Sigmoid colon (tissue), 7 donors: ENCODE data around the gene LAMC1. TPM values are rescaled to one million over a fixed set of nuclear protein-coding genes. Genes with fewer than 3 reads are reported as not detected.

Source experiments
- DNase-seq: peaks from one replicate; pipeline ENCODE4 v3.0.0-alpha.2; 2019
- H3K27ac ChIP-seq, 4 donors: fragments of 200-600 bp; sonication (generic); one replicate each; pipeline ENCODE4 v1.5.1; 2016 to 2019; ENCODE audit warnings: mild to moderate bottlenecking in 1 of 4
- H3K27me3 ChIP-seq, 3 donors: fragments of 200-600 bp; sonication (generic); one replicate each; pipeline ENCODE4 v1.5.1; 2019; ENCODE audit warnings: mild to moderate bottlenecking in 1 of 3
- H3K36me3 ChIP-seq, 4 donors: fragments of 200-600 bp; sonication (generic); one replicate each; pipeline ENCODE4 v1.5.1; 2016 to 2019
- H3K4me1 ChIP-seq, 4 donors: fragments of 200-600 bp; sonication (generic); one replicate each; pipeline ENCODE4 v1.5.1; 2017 to 2019
- H3K4me3 ChIP-seq, 4 donors: fragments of 200-600 bp; sonication (generic); one replicate each; pipeline ENCODE4 v1.5.1; 2017 to 2019; ENCODE audit warnings: mild to moderate bottlenecking in 2 of 4, moderate library complexity in 1 of 4
- H3K9me3 ChIP-seq, 4 donors: fragments of 200-600 bp in 3 of 4; sonication (generic) in 3 of 4; one replicate each; pipeline versions ENCODE4 v1.5.1 to v1.6.1; 2013 to 2019
- CTCF ChIP-seq, 4 experiments: fragments of 450-650 bp in 3 of 4; fragments of 200-600 bp in 1 of 4; IDR thresholded peaks; one replicate each; pipeline ENCODE4 v1.5.1; 2016 to 2019; ENCODE audit warnings: antibody characterized with exemption in 4 of 4, mild to moderate bottlenecking in 3 of 4, moderate library complexity in 2 of 4
- EP300 ChIP-seq, 4 donors: sonication (generic); formaldehyde crosslinking; IDR thresholded peaks; one replicate each; pipeline ENCODE4 v1.6.1; 2017; ENCODE audit warnings: antibody characterized with exemption in 4 of 4
- POLR2A ChIP-seq, 2 donors: fragments of 450-650 bp; IDR thresholded peaks; one replicate each; pipeline ENCODE4 v1.6.1; 2016; ENCODE audit warnings: antibody characterized with exemption in 2 of 2, mild to moderate bottlenecking in 2 of 2, moderate library complexity in 2 of 2
- POLR2AphosphoS5 ChIP-seq, 4 donors: sonication (generic); formaldehyde crosslinking; IDR thresholded peaks; one replicate each; pipeline ENCODE4 v1.6.1; 2017; ENCODE audit warnings: antibody characterized with exemption in 4 of 4
- WGBS, 2 donors: extraction: QIAGEN DNeasy Blood & Tissue Kit; methylation state at CpG; one replicate each; pipeline ENCODE4 v1.1.7; 2013; 5-methylcytosine and 5-hydroxymethylcytosine counted together
- intact Hi-C: fragments of 100-400 bp; cut with DNase I; formaldehyde crosslinking; loops from one replicate; pipeline ENCODE4 v1.15.1; 2023
- polyA plus RNA-seq, 3 donors: library from polyadenylated mRNA; stranded (reverse); fragments of 200-250 nt; gene quantifications; one replicate each; pipeline ENCODE4 v1.2.3, GENCODE V29; 2013
- total RNA-seq, 4 donors: library from RNA; depleted of rRNA; stranded (reverse); fragments of >200 nt; gene quantifications; one replicate each; pipeline ENCODE4 v1.1.0, GENCODE V29; 2016
- donor health status: healthy with polysubstance abuse.
- donor health status: Bipolar disorder and iron deficiency.
- donor health status: healthy.

The LAMC1 gene
- total and polyA plus RNA-seq, 7 donors: 3.5 to 542 (median 269) TPM

GRCh38 chr1:183019860-183020259 is 3.4 kb upstream of the LAMC1 start:
- H3K27me3 ChIP-seq: no peaks in the 10 kb centered on the region
- no peak for TF ChIP-seq CTCF (IDR thresholded peaks at IDR 0.05)
- TF ChIP-seq POLR2AphosphoS5 (IDR thresholded peaks at IDR 0.05): no peak
- TF ChIP-seq EP300 (IDR thresholded peaks at IDR 0.05): no peak
- no peak for TF ChIP-seq POLR2A (IDR thresholded peaks at IDR 0.05)
- no peaks in the 10 kb centered on the region for H3K36me3 ChIP-seq
- peaks cover 0 to 9% (median 4%) of the 10 kb centered on the region in 4 donors for H3K4me1 ChIP-seq
- intact Hi-C loops: loop anchor here (5.0 kb wide), 3 partner anchors 122 to 292 kb away; no protein-coding TSS in a partner anchor
- no peaks in the 10 kb centered on the region for H3K9me3 ChIP-seq
- DNase-seq: no peak
- peak overlapping the region in 2 of 4 donors; percentile 16 to 100 for H3K27ac ChIP-seq
- no peak overlapping the region for H3K4me3 ChIP-seq
- 19 to 53% methylated on average over 1 of the region's 1 CpG for WGBS, 2 donors

GRCh38 chr1:183021405-183022201 is 1.6 kb upstream of the LAMC1 start:
- H3K27ac ChIP-seq: peak overlapping the region; percentile 100
- TF ChIP-seq CTCF (IDR thresholded peaks at IDR 0.05) (no peak), POLR2A (IDR thresholded peaks at IDR 0.05) (no peak), EP300 (IDR thresholded peaks at IDR 0.05) (no peak), POLR2AphosphoS5 (IDR thresholded peaks at IDR 0.05) (no peak)
- intact Hi-C loops: loop anchor here (2.0 to 5.0 kb wide), 4 partner anchors 59 to 291 kb away; no protein-coding TSS in a partner anchor
- no peaks in the 10 kb centered on the region for H3K27me3 ChIP-seq
- WGBS, 2 donors: 40 to 68% methylated on average over 11 of the region's 11 CpGs
- no peaks in the 10 kb centered on the region for H3K36me3 ChIP-seq
- peaks cover 0 to 19% (median 9%) of the 10 kb centered on the region in 4 donors for H3K4me1 ChIP-seq
- peak overlapping the region; percentile 86 to 97 (median 90) for H3K4me3 ChIP-seq
- no peaks in the 10 kb centered on the region for H3K9me3 ChIP-seq
- no peak for DNase-seq

- DNase-seq: peak; percentile 97
- H3K27ac ChIP-seq: peak overlapping the region; percentile 100
- peak overlapping the region; percentile 86 to 97 (median 90) for H3K4me3 ChIP-seq
- no peaks in the 10 kb centered on the region for H3K36me3 ChIP-seq
- peaks cover 0 to 28% (median 17%) of the 10 kb centered on the region in 4 donors for H3K4me1 ChIP-seq
- WGBS, 2 donors: 1 to 2% methylated on average over 56 to 57 of the region's 57 CpGs
- no peaks in the 10 kb centered on the region for H3K27me3 ChIP-seq
- no peaks in the 10 kb centered on the region for H3K9me3 ChIP-seq
- intact Hi-C loops: loop anchor here (2.0 to 5.0 kb wide), 4 partner anchors 60 to 290 kb away; no protein-coding TSS in a partner anchor
- TF ChIP-seq EP300 (IDR thresholded peaks at IDR 0.05): peak in 3 of 4 donors; percentile 16 to 86 (median 64)
- peak; percentile 37 to 38 for TF ChIP-seq POLR2A (IDR thresholded peaks at IDR 0.05)
- peak; percentile 83 to 96 (median 88) for TF ChIP-seq POLR2AphosphoS5 (IDR thresholded peaks at IDR 0.05)
- no peak for TF ChIP-seq CTCF (IDR thresholded peaks at IDR 0.05)
Observed at GRCh38 chr1:183022202-183023145, 746 bp upstream of the LAMC1 start.

GRCh38 chr1:183023601-183024316 is 539 bp downstream of the LAMC1 start:
- intact Hi-C loops: loop anchor here (2.0 to 5.0 kb wide), 4 partner anchors 61 to 289 kb away; no protein-coding TSS in a partner anchor
- TF ChIP-seq EP300 (IDR thresholded peaks at IDR 0.05) (no peak), POLR2AphosphoS5 (IDR thresholded peaks at IDR 0.05) (peak in 3 of 4 donors; percentile 28 to 74 (median 52)), CTCF (IDR thresholded peaks at IDR 0.05) (peak in 3 of 4 experiments; percentile 48 to 65 (median 63))
- DNase-seq: peak; percentile 81
- Histone ChIP-seq H3K4me1 (peaks cover 0 to 41% (median 30%) of the 10 kb centered on the region in 4 donors), H3K36me3 (no peaks in the 10 kb centered on the region), H3K27me3 (no peaks in the 10 kb centered on the region), H3K27ac (peak overlapping the region; percentile 100), H3K4me3 (peak overlapping the region; percentile 86 to 97 (median 90)), H3K9me3 (no peaks in the 10 kb centered on the region)
- 0% methylated on average over 68 of the region's 68 CpGs for WGBS, 2 donors
